Thymus (tissue), 11 donors: ENCODE measurements around the gene IDE. TPM values are rescaled to one million over a fixed set of nuclear protein-coding genes. Genes with fewer than 3 reads are reported as not detected.
A peak's percentile ranks its signal among the peaks of the same experiment; 100 is the strongest.
"Not testable (repeated sequence)": the region's sequence is repeated elsewhere in the genome, so short reads cannot be mapped to it uniquely, and the experiment has no call there.

Experiments
- DNase-seq, 9 donors: peaks; one replicate each; pipeline ENCODE4 v3.0.0-alpha.2; 2013; ENCODE audit warnings: low spot score in 9 of 9, low read depth in 6 of 9, missing footprints in 1 of 9
- H3K27ac ChIP-seq, 2 donors: one replicate each; pipeline ENCODE4 v1.5.1; 2013; ENCODE audit warnings: control low read depth in 1 of 2, low read depth in 1 of 2, low read length in 1 of 2, mild to moderate bottlenecking in 1 of 2, moderate library complexity in 1 of 2
- H3K27me3 ChIP-seq, 2 donors: one replicate each; pipeline ENCODE4 v1.5.1; 2013; ENCODE audit warnings: low read length in 1 of 2; ENCODE audit not compliant: control insufficient read depth in 2 of 2, insufficient read depth in 1 of 2
- H3K36me3 ChIP-seq, 2 donors: one replicate each; pipeline ENCODE4 v1.5.1; 2013; ENCODE audit warnings: low read length in 1 of 2, mild to moderate bottlenecking in 1 of 2, moderate library complexity in 1 of 2; ENCODE audit not compliant: control insufficient read depth in 2 of 2, insufficient read depth in 2 of 2
- H3K4me1 ChIP-seq, 2 donors: one replicate each; pipeline ENCODE4 v1.5.1; 2013; ENCODE audit warnings: low read length in 2 of 2; ENCODE audit not compliant: control insufficient read depth in 2 of 2, insufficient read depth in 2 of 2
- H3K4me3 ChIP-seq, 2 donors: one replicate each; pipeline ENCODE4 v1.5.1; 2013; ENCODE audit warnings: low read length in 2 of 2, control low read depth in 1 of 2, mild to moderate bottlenecking in 1 of 2
- H3K9me3 ChIP-seq, 2 donors: one replicate each; pipeline ENCODE4 v1.5.1; 2013; ENCODE audit warnings: low read length in 1 of 2, mild to moderate bottlenecking in 1 of 2; ENCODE audit not compliant: control insufficient read depth in 2 of 2, insufficient read depth in 1 of 2
- WGBS: extraction: QIAGEN DNeasy Blood & Tissue Kit; methylation state at CpG from one replicate; pipeline ENCODE4 v1.1.7; 2013; 5-methylcytosine and 5-hydroxymethylcytosine counted together
- polyA plus RNA-seq: library from polyadenylated mRNA; stranded (reverse); fragments of 200-250 nt; gene quantifications from one replicate; pipeline ENCODE4 v1.2.3, GENCODE V29; 2013
- total RNA-seq: library from RNA; stranded (reverse); fragments of 120-200 nt; gene quantifications from one replicate; pipeline ENCODE4 v1.2.4, GENCODE V29; 2013
- donor health status: healthy.

The IDE gene
- total and polyA plus RNA-seq, 2 donors: 14.8 to 15.9 TPM

GRCh38 chr10:92592761-92593618 lies 19.1 kb upstream of the IDE start, which contains the start of gene KIF11:
TSS of gene KIF11 (plus strand) at chr10:92593130. CDS start at chr10:92593376, 246 bp downstream.
- Histone ChIP-seq H3K36me3 (peaks cover 0 to 3% of the 10 kb centered on the region in 2 donors), H3K27me3 (no peaks in the 10 kb centered on the region), H3K4me1 (peaks cover 4 to 28% of the 10 kb centered on the region in 2 donors), H3K27ac (peak within 1 kb of the TSS; percentile 97 to 98), H3K4me3 (peak within 1 kb of the TSS; percentile 71 to 93), H3K9me3 (no peaks in the 10 kb centered on the region)
- peak; percentile 93 to 99 (median 98) for DNase-seq
- WGBS: under 1% methylated on average over 61 of the region's 61 CpGs

GRCh38 chr10:92591550-92592022 lies 17.7 kb upstream of the IDE start:
- peak in 8 of 9 donors; percentile 72 to 95 (median 82) for DNase-seq
- peaks cover 0 to 23% of the 10 kb centered on the region in 2 donors for H3K4me1 ChIP-seq
- H3K27ac ChIP-seq: peak overlapping the region; percentile 97 to 98
- H3K4me3 ChIP-seq: peak overlapping the region; percentile 71 to 93
- no peaks in the 10 kb centered on the region for H3K27me3 ChIP-seq
- H3K36me3 ChIP-seq: no peaks in the 10 kb centered on the region
- under 1% methylated on average over 38 of the region's 38 CpGs for WGBS
- no peaks in the 10 kb centered on the region for H3K9me3 ChIP-seq

GRCh38 chr10:92590623-92591549 lies 17.0 kb upstream of the IDE start:
- peaks cover 0 to 20% of the 10 kb centered on the region in 2 donors for H3K4me1 ChIP-seq
- H3K36me3 ChIP-seq: no peaks in the 10 kb centered on the region
- peak overlapping the region; percentile 91 to 98 for H3K27ac ChIP-seq
- no peaks in the 10 kb centered on the region for H3K27me3 ChIP-seq
- H3K9me3 ChIP-seq: no peaks in the 10 kb centered on the region
- H3K4me3 ChIP-seq: peak overlapping the region; percentile 71 to 93
- DNase-seq: peak in 2 of 9 donors; percentile 13 to 47
- 53% methylated on average over 19 of the region's 19 CpGs for WGBS

- not testable (repeated sequence) for H3K4me1 ChIP-seq, H3K36me3 ChIP-seq, H3K27ac ChIP-seq, H3K27me3 ChIP-seq, H3K9me3 ChIP-seq, H3K4me3 ChIP-seq, DNase-seq
- WGBS: 96% methylated on average over 6 of the region's 6 CpGs
Measured at GRCh38 chr10:92582347-92582746, 8.5 kb upstream of the IDE start.

GRCh38 chr10:92575961-92576360 lies 2.1 kb upstream of the IDE start:
- no peak for DNase-seq
- Histone ChIP-seq H3K4me1 (peaks cover 2 to 15% of the 10 kb centered on the region in 2 donors), H3K27ac (no peak overlapping the region), H3K27me3 (peaks cover 0 to 4% of the 10 kb centered on the region in 2 donors), H3K4me3 (no peak overlapping the region), H3K9me3 (no peaks in the 10 kb centered on the region), H3K36me3 (no peaks in the 10 kb centered on the region)

- peak overlapping the region; percentile 77 to 97 for H3K4me3 ChIP-seq
- no peaks in the 10 kb centered on the region for H3K36me3 ChIP-seq
- H3K4me1 ChIP-seq: peaks cover 2 to 15% of the 10 kb centered on the region in 2 donors
- WGBS: 7% methylated on average over 22 of the region's 22 CpGs
- H3K9me3 ChIP-seq: no peaks in the 10 kb centered on the region
- H3K27me3 ChIP-seq: peaks cover 0 to 4% of the 10 kb centered on the region in 2 donors
- DNase-seq: peak in 4 of 9 donors; percentile 8 to 34 (median 28)
- H3K27ac ChIP-seq: peak overlapping the region in 1 of 2 donors; percentile 88
Measured at GRCh38 chr10:92574548-92575261, 812 bp upstream of the IDE start.

- H3K36me3 ChIP-seq: no peaks in the 10 kb centered on the region
- peaks cover 2 to 15% of the 10 kb centered on the region in 2 donors for H3K4me1 ChIP-seq
- 1% methylated on average over 56 of the region's 56 CpGs for WGBS
- peak overlapping the region; percentile 77 to 97 for H3K4me3 ChIP-seq
- peaks cover 0 to 4% of the 10 kb centered on the region in 2 donors for H3K27me3 ChIP-seq
- H3K27ac ChIP-seq: peak overlapping the region in 1 of 2 donors; percentile 66
- H3K9me3 ChIP-seq: no peaks in the 10 kb centered on the region
- peak in 5 of 9 donors; percentile 10 to 54 (median 26) for DNase-seq
Measured at GRCh38 chr10:92573091-92573797, 649 bp downstream of the IDE start.
